ENCODE data around the gene MYPN. TPM values are rescaled to one million over a fixed set of nuclear protein-coding genes. Genes with fewer than 3 reads are reported as not detected.

Gene MYPN
- total and polyA plus RNA-seq, 3 donors from 2014 or later = 1.5 to 2.3 (median 1.8) TPM

- Histone ChIP-seq H3K4me3 (no peak overlapping the region), H3K27me3 (no peaks in the 10 kb centered on the region), H3K9me3 (no peaks in the 10 kb centered on the region), H3K4me1 (no peaks in the 10 kb centered on the region), H3K36me3 (ENCODE audit: low read depth, missing control alignments) (no peaks in the 10 kb centered on the region), H3K27ac (no peak overlapping the region)
- intact Hi-C loops (cut with DNase I; ENCODE audit: low total_unique reads) = no loop called here
- no peak for DNase-seq
- TF ChIP-seq CTCF (IDR thresholded peaks at IDR 0.05) (no peak), POLR2A (IDR thresholded peaks at IDR 0.05) (no peak)
- 90 to 100% methylated on average over 1 of the region's 1 CpG for WGBS, 2 donors
Measured at GRCh38 chr10:68107651-68108050, 1.6 kb upstream of the MYPN start.

GRCh38 chr10:68108051-68108450, 1.2 kb upstream of the MYPN start:
- Histone ChIP-seq H3K27ac (no peak overlapping the region), H3K36me3 (ENCODE audit: low read depth, missing control alignments) (no peaks in the 10 kb centered on the region), H3K9me3 (no peaks in the 10 kb centered on the region), H3K4me3 (no peak overlapping the region), H3K4me1 (no peaks in the 10 kb centered on the region), H3K27me3 (no peaks in the 10 kb centered on the region)
- TF ChIP-seq POLR2A (IDR thresholded peaks at IDR 0.05) (no peak), CTCF (IDR thresholded peaks at IDR 0.05) (no peak)
- DNase-seq = no peak
- intact Hi-C loops (cut with DNase I; ENCODE audit: low total_unique reads) = no loop called here
- 88 to 93% methylated on average over 3 of the region's 3 CpGs for WGBS, 2 donors

- no peak for TF ChIP-seq POLR2A (IDR thresholded peaks at IDR 0.05)
- TF ChIP-seq CTCF (IDR thresholded peaks at IDR 0.05) = no peak
- WGBS, 2 donors = 93 to 94% methylated on average over 11 of the region's 11 CpGs
- Histone ChIP-seq H3K27ac (no peak overlapping the region), H3K36me3 (ENCODE audit: low read depth, missing control alignments) (no peaks in the 10 kb centered on the region), H3K27me3 (no peaks in the 10 kb centered on the region), H3K9me3 (no peaks in the 10 kb centered on the region), H3K4me3 (no peak overlapping the region), H3K4me1 (no peaks in the 10 kb centered on the region)
- no peak for DNase-seq
- intact Hi-C loops (cut with DNase I; ENCODE audit: low total_unique reads) = no loop called here
Measured at GRCh38 chr10:68108653-68109052, 635 bp upstream of the MYPN start.

GRCh38 chr10:68110027-68110426, 739 bp downstream of the MYPN start:
- Histone ChIP-seq H3K27me3 (no peaks in the 10 kb centered on the region), H3K4me1 (no peaks in the 10 kb centered on the region), H3K4me3 (no peak overlapping the region), H3K27ac (no peak overlapping the region), H3K36me3 (ENCODE audit: low read depth, missing control alignments) (no peaks in the 10 kb centered on the region), H3K9me3 (no peaks in the 10 kb centered on the region)
- intact Hi-C loops (cut with DNase I; ENCODE audit: low total_unique reads) = no loop called here
- DNase-seq = no peak
- 80 to 82% methylated on average over 2 of the region's 2 CpGs for WGBS, 2 donors
- no peak for TF ChIP-seq CTCF (IDR thresholded peaks at IDR 0.05)
- no peak for TF ChIP-seq POLR2A (IDR thresholded peaks at IDR 0.05)

DNA sequence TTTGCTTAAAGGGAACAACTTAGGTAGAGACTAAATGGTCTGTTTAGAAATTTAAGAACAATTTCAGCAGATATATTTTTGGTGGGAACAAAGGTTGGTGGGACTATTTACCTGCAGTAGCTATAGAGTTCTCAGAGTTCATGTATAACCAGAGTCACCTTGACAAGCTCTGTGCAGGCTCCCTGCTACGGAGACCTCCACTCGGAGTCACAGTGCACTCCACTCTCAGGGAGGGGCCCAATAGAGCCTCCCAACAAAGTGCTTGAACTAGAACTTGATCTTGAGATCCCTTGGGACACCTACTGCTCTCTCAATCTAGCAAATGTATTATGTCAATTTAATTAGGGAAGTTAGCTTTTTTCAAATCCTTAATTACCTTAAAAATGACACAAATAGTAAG, 2.3 kb downstream of the MYPN start:
- intact Hi-C loops (cut with DNase I; ENCODE audit: low total_unique reads) = no loop called here
- Histone ChIP-seq H3K27me3 (no peaks in the 10 kb centered on the region), H3K4me3 (no peak overlapping the region), H3K36me3 (ENCODE audit: low read depth, missing control alignments) (no peaks in the 10 kb centered on the region), H3K9me3 (no peaks in the 10 kb centered on the region), H3K27ac (no peak overlapping the region), H3K4me1 (no peaks in the 10 kb centered on the region)
- TF ChIP-seq CTCF (IDR thresholded peaks at IDR 0.05) = no peak
- no peak for TF ChIP-seq POLR2A (IDR thresholded peaks at IDR 0.05)
- 82 to 93% methylated on average over 2 of the region's 2 CpGs for WGBS, 2 donors
- DNase-seq = no peak
